ENCODE data around the gene SRRM2. TPM values are rescaled to one million over a fixed set of nuclear protein-coding genes. Genes with fewer than 3 reads are reported as not detected.

SRRM2 gene
- polyA plus RNA-seq, 1 donor (not counting 4 experiments of a cell fraction or from before 2014, with no cell fraction given), result 101 TPM

DNA sequence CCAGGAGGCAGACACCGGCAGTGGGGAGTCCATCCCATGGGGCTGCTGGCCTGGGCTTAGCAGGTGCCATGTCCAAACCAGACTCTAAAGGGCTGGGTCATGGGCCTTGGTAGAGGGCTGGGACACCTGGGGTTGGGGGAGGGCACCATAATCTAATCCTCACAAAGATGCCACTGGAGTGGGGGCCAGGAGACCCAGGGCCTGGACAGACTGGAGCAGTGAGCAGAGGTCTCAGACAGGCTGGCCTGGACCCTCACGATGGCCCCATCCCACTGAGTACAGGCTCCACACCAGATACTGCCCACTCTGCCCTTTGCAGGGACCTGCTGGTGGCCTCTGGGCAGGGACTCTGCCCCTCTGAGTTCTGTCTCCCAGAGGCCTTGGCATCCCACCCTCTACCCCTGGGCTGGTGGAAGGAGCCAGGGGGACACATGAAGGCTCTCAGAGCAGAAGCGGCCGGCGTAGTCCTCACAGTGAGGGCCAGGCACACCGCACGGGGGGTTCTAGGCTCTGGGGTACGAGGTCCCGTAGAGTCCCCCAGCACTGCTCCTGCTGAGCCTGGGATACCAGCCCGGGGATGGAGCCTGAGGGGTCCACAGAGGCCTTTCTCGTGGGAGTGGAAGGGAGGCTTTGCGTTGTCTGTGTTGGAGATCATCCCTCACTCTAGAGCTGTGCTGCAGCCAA is 10.0 kb upstream of the SRRM2 start:
- no peak overlapping the region for H3K4me3 ChIP-seq (ENCODE audit: control insufficient read depth in 2 of 3, extremely low read depth in 1 of 3, insufficient read depth in 2 of 3, low read depth in 1 of 3, low read length in 3 of 3)
- H3K36me3 ChIP-seq (ENCODE audit: control insufficient read depth in 2 of 2, extremely low read depth in 1 of 2, insufficient read depth in 2 of 2, low read length in 2 of 2), result no peaks in the 10 kb centered on the region
- H3K4me1 ChIP-seq (ENCODE audit: control insufficient read depth, extremely low read depth, insufficient read depth, low read length), result peaks cover 3% of the 10 kb centered on the region
- no peaks in the 10 kb centered on the region for H3K9me3 ChIP-seq (ENCODE audit: control insufficient read depth, low read depth, low read length)
- TF ChIP-seq, protein P1, sequence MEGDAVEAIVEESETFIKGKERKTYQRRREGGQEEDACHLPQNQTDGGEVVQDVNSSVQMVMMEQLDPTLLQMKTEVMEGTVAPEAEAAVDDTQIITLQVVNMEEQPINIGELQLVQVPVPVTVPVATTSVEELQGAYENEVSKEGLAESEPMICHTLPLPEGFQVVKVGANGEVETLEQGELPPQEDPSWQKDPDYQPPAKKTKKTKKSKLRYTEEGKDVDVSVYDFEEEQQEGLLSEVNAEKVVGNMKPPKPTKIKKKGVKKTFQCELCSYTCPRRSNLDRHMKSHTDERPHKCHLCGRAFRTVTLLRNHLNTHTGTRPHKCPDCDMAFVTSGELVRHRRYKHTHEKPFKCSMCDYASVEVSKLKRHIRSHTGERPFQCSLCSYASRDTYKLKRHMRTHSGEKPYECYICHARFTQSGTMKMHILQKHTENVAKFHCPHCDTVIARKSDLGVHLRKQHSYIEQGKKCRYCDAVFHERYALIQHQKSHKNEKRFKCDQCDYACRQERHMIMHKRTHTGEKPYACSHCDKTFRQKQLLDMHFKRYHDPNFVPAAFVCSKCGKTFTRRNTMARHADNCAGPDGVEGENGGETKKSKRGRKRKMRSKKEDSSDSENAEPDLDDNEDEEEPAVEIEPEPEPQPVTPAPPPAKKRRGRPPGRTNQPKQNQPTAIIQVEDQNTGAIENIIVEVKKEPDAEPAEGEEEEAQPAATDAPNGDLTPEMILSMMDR (optimal IDR thresholded peaks at IDR 0.05 in 1 of 3, IDR thresholded peaks at IDR 0.05 in 1 of 3, conservative IDR thresholded peaks at IDR 0.05 in 1 of 3; ENCODE audit: extremely low read depth in 1 of 3, insufficient read depth in 2 of 3, low read length in 3 of 3), result no peak
- no peak for TF ChIP-seq EZH2 (IDR thresholded peaks at IDR 0.05; ENCODE audit: low read length)
- H3K27me3 ChIP-seq (ENCODE audit: control insufficient read depth, extremely low read depth, insufficient read depth, low read length), result no peaks in the 10 kb centered on the region
- no peaks in the 10 kb centered on the region for H3K9me1 ChIP-seq (ENCODE audit: control insufficient read depth, extremely low read depth, insufficient read depth, low read length)
- H3K4me2 ChIP-seq (ENCODE audit: control insufficient read depth, extremely low read depth, insufficient read depth, low read depth, low read length), result no peak overlapping the region
- no peaks in the 10 kb centered on the region for H4K20me1 ChIP-seq (ENCODE audit: control insufficient read depth, extremely low read depth, insufficient read depth, low read length)
- H3K27ac ChIP-seq (ENCODE audit: control insufficient read depth, insufficient read depth, low read length), result no peak overlapping the region
- dilution Hi-C loops (cut with MboI; ENCODE audit: extremely low pct_ligation_motif_present, low sequenced_read_pairs), result no loop called here
- FAIRE-seq (no peak), DNase-seq (ENCODE audit: low read depth, low spot score) (no peak)
- H3K9ac ChIP-seq (ENCODE audit: control insufficient read depth, extremely low read depth, insufficient read depth, low read length), result no peak overlapping the region
- no peak overlapping the region for H2AFZ ChIP-seq (ENCODE audit: control insufficient read depth, low read length)
- no peaks in the 10 kb centered on the region for H3K79me2 ChIP-seq (ENCODE audit: control insufficient read depth, insufficient read depth, low read length)

DNA sequence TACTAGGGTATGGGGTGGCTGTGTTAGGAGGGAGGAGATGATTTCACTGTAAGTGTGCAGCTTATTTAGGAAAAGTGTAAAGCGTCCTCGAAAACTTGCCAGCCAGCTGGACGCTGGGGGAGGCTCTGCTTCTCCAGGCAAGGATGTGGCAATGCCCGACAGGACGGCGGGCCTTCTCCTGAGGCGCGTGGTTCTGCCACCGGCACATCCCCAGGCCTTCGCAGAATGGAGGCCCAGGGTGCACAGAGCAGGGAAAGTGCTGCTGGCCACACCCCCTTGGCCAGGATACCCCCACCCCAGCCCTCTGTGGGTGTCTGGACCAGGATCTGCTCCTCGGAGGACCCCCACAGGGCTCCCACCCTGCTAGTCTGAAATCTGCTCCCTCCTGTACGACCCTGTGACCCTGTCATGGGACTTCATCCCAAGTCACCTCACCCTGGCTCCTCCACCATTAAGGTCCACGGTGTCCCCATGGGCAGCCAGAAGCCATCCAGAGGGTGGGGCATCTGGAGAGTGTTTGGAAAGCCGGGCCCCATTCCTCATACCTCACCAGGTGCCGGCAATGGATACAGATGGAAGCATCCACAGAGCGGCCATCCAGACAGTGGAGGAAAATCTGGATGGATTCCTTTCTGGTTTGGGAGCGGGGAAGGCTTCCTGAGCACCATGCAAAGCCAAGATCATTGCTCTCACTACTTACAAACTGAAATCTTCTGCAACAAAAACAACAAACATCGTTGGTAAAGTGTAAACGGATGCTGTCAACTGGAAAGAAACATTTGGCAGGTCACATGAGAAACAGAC is 9.2 kb upstream of the SRRM2 start:
- Histone ChIP-seq H3K4me2 (ENCODE audit: control insufficient read depth, extremely low read depth, insufficient read depth, low read depth, low read length) (no peak overlapping the region), H3K79me2 (ENCODE audit: control insufficient read depth, insufficient read depth, low read length) (no peaks in the 10 kb centered on the region), H2AFZ (ENCODE audit: control insufficient read depth, low read length) (no peak overlapping the region), H3K9ac (ENCODE audit: control insufficient read depth, extremely low read depth, insufficient read depth, low read length) (no peak overlapping the region), H3K9me1 (ENCODE audit: control insufficient read depth, extremely low read depth, insufficient read depth, low read length) (no peaks in the 10 kb centered on the region), H3K4me1 (ENCODE audit: control insufficient read depth, extremely low read depth, insufficient read depth, low read length) (peaks cover 3% of the 10 kb centered on the region), H3K9me3 (ENCODE audit: control insufficient read depth, low read depth, low read length) (no peaks in the 10 kb centered on the region), H3K27ac (ENCODE audit: control insufficient read depth, insufficient read depth, low read length) (no peak overlapping the region), H3K27me3 (ENCODE audit: control insufficient read depth, extremely low read depth, insufficient read depth, low read length) (no peaks in the 10 kb centered on the region), H3K36me3 (ENCODE audit: control insufficient read depth in 2 of 2, extremely low read depth in 1 of 2, insufficient read depth in 2 of 2, low read length in 2 of 2) (no peaks in the 10 kb centered on the region), H3K4me3 (ENCODE audit: control insufficient read depth in 2 of 3, extremely low read depth in 1 of 3, insufficient read depth in 2 of 3, low read depth in 1 of 3, low read length in 3 of 3) (no peak overlapping the region), H4K20me1 (ENCODE audit: control insufficient read depth, extremely low read depth, insufficient read depth, low read length) (no peaks in the 10 kb centered on the region)
- dilution Hi-C loops (cut with MboI; ENCODE audit: extremely low pct_ligation_motif_present, low sequenced_read_pairs), result no loop called here
- DNase-seq (ENCODE audit: low read depth, low spot score), result no peak
- no peak for TF ChIP-seq EZH2 (IDR thresholded peaks at IDR 0.05; ENCODE audit: low read length)
- TF ChIP-seq, protein P1 (optimal IDR thresholded peaks at IDR 0.05 in 1 of 3, IDR thresholded peaks at IDR 0.05 in 1 of 3, conservative IDR thresholded peaks at IDR 0.05 in 1 of 3; ENCODE audit: extremely low read depth in 1 of 3, insufficient read depth in 2 of 3, low read length in 3 of 3), result no peak
- no peak for FAIRE-seq

Data from keratinocyte (primary cell).